HL-60 (cell line): Measurements from ENCODE around the gene FERMT2.

Experiments
- DNase-seq, 2 experiments: peaks; one replicate each; pipeline ENCODE4 v3.0.0-alpha.2; 2010 to 2020; ENCODE audit warnings: low read depth in 1 of 2, low spot score in 1 of 2
- H3K27ac ChIP-seq: fragments of 250-450 bp; sonication (Bioruptor Pico); replicated peaks from 2 replicates; pipeline ENCODE4 v1.5.1; 2020; ENCODE audit warnings: mild to moderate bottlenecking, moderate library complexity
- H3K27me3 ChIP-seq: fragments of 250-450 bp; sonication (Bioruptor Pico); 2 replicates; pipeline ENCODE4 v1.5.1; 2021; ENCODE audit warnings: mild to moderate bottlenecking, moderate library complexity; ENCODE audit not compliant: insufficient read depth, poor library complexity, severe bottlenecking
- H3K4me3 ChIP-seq: replicated peaks from 2 replicates; pipeline ENCODE4 v1.5.1; 2011; ENCODE audit warnings: mild to moderate bottlenecking, control low read depth, low read length; ENCODE audit not compliant: insufficient read depth
- GABPA ChIP-seq: IDR thresholded peaks from 2 replicates; pipeline ENCODE4 v1.6.1; 2012; ENCODE audit warnings: low read depth
- POLR2AphosphoS5 ChIP-seq: IDR thresholded peaks from 2 replicates; pipeline ENCODE4 v1.6.1; 2012; ENCODE audit warnings: low read depth
- SPI1 ChIP-seq: IDR thresholded peaks from 2 replicates; pipeline ENCODE4 v1.6.1; 2012; ENCODE audit warnings: low read depth, mild to moderate bottlenecking, borderline replicate concordance
- TF ChIP-seq, protein P1 (sequence below): IDR thresholded peaks from one replicate; pipeline ENCODE4 v1.5.1; 2011; ENCODE audit warnings: low read length, control low read depth, inconsistent platforms; ENCODE audit not compliant: insufficient read depth
- TF ChIP-seq, protein P2 (sequence below): IDR thresholded peaks from 2 replicates; pipeline ENCODE4 v1.6.1; 2012; ENCODE audit warnings: low read depth; ENCODE audit not compliant: insufficient replicate concordance

FERMT2 gene

DNA sequence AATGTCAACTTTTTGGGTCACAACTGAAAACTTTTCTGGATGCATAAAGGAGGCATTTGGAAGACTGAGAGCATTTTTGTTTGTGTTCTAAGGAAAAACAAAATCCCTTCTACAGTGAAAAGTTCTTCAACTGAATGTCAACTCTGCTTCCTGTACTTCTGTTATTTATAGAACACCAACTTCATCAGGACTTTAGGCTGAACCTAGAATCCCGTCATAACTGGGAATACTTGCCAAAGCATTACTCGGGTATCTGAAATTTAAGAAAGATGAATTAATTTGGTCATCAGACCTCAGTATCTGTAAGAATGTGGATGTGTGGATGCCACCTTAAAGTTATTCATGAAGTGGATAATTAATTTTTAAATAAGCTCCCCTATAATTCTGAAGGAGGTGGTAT, 73.2 kb downstream of the FERMT2 start:
- H3K27ac ChIP-seq, result no peak overlapping the region
- H3K27me3 ChIP-seq, result peaks cover 5% of the 10 kb centered on the region
- no peak for TF ChIP-seq GABPA
- TF ChIP-seq SPI1, result no peak
- no peak for TF ChIP-seq POLR2AphosphoS5
- TF ChIP-seq, protein P1, sequence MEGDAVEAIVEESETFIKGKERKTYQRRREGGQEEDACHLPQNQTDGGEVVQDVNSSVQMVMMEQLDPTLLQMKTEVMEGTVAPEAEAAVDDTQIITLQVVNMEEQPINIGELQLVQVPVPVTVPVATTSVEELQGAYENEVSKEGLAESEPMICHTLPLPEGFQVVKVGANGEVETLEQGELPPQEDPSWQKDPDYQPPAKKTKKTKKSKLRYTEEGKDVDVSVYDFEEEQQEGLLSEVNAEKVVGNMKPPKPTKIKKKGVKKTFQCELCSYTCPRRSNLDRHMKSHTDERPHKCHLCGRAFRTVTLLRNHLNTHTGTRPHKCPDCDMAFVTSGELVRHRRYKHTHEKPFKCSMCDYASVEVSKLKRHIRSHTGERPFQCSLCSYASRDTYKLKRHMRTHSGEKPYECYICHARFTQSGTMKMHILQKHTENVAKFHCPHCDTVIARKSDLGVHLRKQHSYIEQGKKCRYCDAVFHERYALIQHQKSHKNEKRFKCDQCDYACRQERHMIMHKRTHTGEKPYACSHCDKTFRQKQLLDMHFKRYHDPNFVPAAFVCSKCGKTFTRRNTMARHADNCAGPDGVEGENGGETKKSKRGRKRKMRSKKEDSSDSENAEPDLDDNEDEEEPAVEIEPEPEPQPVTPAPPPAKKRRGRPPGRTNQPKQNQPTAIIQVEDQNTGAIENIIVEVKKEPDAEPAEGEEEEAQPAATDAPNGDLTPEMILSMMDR, result no peak
- TF ChIP-seq, protein P2, sequence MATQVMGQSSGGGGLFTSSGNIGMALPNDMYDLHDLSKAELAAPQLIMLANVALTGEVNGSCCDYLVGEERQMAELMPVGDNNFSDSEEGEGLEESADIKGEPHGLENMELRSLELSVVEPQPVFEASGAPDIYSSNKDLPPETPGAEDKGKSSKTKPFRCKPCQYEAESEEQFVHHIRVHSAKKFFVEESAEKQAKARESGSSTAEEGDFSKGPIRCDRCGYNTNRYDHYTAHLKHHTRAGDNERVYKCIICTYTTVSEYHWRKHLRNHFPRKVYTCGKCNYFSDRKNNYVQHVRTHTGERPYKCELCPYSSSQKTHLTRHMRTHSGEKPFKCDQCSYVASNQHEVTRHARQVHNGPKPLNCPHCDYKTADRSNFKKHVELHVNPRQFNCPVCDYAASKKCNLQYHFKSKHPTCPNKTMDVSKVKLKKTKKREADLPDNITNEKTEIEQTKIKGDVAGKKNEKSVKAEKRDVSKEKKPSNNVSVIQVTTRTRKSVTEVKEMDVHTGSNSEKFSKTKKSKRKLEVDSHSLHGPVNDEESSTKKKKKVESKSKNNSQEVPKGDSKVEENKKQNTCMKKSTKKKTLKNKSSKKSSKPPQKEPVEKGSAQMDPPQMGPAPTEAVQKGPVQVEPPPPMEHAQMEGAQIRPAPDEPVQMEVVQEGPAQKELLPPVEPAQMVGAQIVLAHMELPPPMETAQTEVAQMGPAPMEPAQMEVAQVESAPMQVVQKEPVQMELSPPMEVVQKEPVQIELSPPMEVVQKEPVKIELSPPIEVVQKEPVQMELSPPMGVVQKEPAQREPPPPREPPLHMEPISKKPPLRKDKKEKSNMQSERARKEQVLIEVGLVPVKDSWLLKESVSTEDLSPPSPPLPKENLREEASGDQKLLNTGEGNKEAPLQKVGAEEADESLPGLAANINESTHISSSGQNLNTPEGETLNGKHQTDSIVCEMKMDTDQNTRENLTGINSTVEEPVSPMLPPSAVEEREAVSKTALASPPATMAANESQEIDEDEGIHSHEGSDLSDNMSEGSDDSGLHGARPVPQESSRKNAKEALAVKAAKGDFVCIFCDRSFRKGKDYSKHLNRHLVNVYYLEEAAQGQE, result no peak
- H3K4me3 ChIP-seq, result no peak overlapping the region
- no peak for DNase-seq

DNA sequence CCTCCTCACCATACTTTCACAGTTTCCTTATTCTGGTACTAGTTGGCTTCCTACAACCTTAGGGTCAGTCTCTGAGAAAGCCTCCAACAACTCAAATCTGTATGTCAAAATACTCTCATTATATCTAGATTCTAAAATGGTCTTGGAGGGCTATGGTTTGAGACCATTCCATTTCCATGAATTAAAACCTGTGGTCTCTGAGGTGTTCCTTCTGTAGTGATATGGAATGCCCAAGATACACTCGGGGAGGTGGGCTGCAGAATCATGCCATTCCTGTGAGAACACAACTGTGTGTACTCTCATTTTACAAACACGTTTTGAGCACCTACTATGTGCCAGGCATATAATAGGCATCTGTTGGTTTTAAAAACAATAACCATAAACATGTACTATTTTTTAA, 74.0 kb downstream of the FERMT2 start:
- Histone ChIP-seq H3K27me3 (peaks cover 5% of the 10 kb centered on the region), H3K27ac (no peak overlapping the region), H3K4me3 (no peak overlapping the region)
- TF ChIP-seq GABPA (no peak), POLR2AphosphoS5 (no peak), SPI1 (no peak)
- TF ChIP-seq, protein P1, result no peak
- TF ChIP-seq, protein P2, result no peak
- no peak for DNase-seq

DNA sequence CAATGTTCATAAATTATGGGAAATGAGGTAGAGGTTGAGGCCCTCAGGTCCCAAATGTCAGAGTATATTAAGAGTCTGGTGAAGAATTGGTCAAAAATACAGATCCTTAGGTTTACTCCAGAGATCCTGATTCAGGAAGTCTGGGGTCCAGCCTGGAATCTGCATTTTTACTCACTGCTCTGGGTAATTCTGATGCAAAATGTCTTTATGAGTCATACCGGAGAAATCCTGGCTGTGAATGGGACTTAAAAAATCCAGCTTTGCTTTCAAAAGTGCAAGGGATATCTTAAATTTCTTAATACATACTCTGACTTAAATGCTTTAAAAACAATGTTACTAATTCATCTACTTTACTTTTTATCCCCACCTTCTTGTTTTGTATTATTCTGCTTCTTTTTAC, 74.5 kb downstream of the FERMT2 start:
- H3K27ac ChIP-seq, result no peak overlapping the region
- peaks cover 5% of the 10 kb centered on the region for H3K27me3 ChIP-seq
- DNase-seq, result no peak
- no peak overlapping the region for H3K4me3 ChIP-seq
- TF ChIP-seq GABPA, result no peak
- TF ChIP-seq, protein P1, result no peak
- TF ChIP-seq, protein P2, result no peak
- no peak for TF ChIP-seq POLR2AphosphoS5
- TF ChIP-seq SPI1, result no peak
